ENCODE results near the gene FTSJ1. TPM values are rescaled to one million over a fixed set of nuclear protein-coding genes. Genes with fewer than 3 reads are reported as not detected.

FTSJ1 gene
- total and polyA plus RNA-seq, 2 of the 4 experiments (the other 2 are of a cell fraction), result 50.8 to 59.9 TPM

- H4K91ac ChIP-seq (ENCODE audit: insufficient read depth, low read depth, low read length), result no peak overlapping the region
- 0 out of 2 replicates have a peak overlapping the region, but pooled peaks have one; percentile 11 for H2AK5ac ChIP-seq (ENCODE audit: low read depth, low read length)
- H2BK15ac ChIP-seq (ENCODE audit: low read depth, low read length), result no peak overlapping the region
- no peak overlapping the region for H2AFZ ChIP-seq (replicated peaks; ENCODE audit: low read length, poor library complexity)
- no peaks in the 10 kb centered on the region for H3K9me3 ChIP-seq (ENCODE audit: control insufficient read depth, insufficient read depth, low read length)
- no peak for ATAC-seq (ENCODE audit: low read depth)
- H4K20me1 ChIP-seq (ENCODE audit: insufficient read depth, low read length), result no peaks in the 10 kb centered on the region
- WGBS, 2 experiments (ENCODE audit: extremely low coverage in 2 of 2, insufficient read length in 1 of 2), result no CpG with 5 or more reads among the region's 5 CpGs
- no peak overlapping the region for H2AK9ac ChIP-seq (replicated peaks; ENCODE audit: low read depth, low read length, poor library complexity)
- H2BK20ac ChIP-seq (ENCODE audit: low read depth, low read length), result no peak overlapping the region
- H3K9ac ChIP-seq (ENCODE audit: low read depth, low read length), result no peak overlapping the region
- no peak for DNase-seq
- TF ChIP-seq RAD21 (IDR thresholded peaks at IDR 0.05; ENCODE audit: low read length) (no peak), BHLHE40 (IDR thresholded peaks at IDR 0.05; ENCODE audit: low read depth, low read length) (no peak), NFE2L2 (IDR thresholded peaks at IDR 0.05; ENCODE audit: low read depth, low read length) (no peak), SMC3 (IDR thresholded peaks at IDR 0.05; ENCODE audit: low read depth, low read length) (no peak), ELK1 (IDR thresholded peaks at IDR 0.05; ENCODE audit: borderline replicate concordance, low read depth, low read length) (no peak), CEBPB (IDR thresholded peaks at IDR 0.05; ENCODE audit: low read depth, low read length) (no peak), FOS (IDR thresholded peaks at IDR 0.05; ENCODE audit: low read depth, low read length) (no peak), RFX5 (IDR thresholded peaks at IDR 0.05; ENCODE audit: low read depth, low read length) (no peak), MAFK (IDR thresholded peaks at IDR 0.05; ENCODE audit: low read depth, low read length) (no peak), POLR2A (IDR thresholded peaks at IDR 0.05; ENCODE audit: low read depth, low read length) (no peak), CHD1 (IDR thresholded peaks at IDR 0.05; ENCODE audit: low read depth, low read length) (no peak), USF2 (IDR thresholded peaks at IDR 0.05; ENCODE audit: low read depth, low read length) (no peak), CTCF (conservative IDR thresholded peaks at IDR 0.05; ENCODE audit: low read depth, low read length) (no peak), RCOR1 (IDR thresholded peaks at IDR 0.05; ENCODE audit: insufficient replicate concordance, low read length) (no peak), MXI1 (IDR thresholded peaks at IDR 0.05; ENCODE audit: borderline replicate concordance, low read depth, low read length) (no peak)
- H3K18ac ChIP-seq (ENCODE audit: low read depth, low read length), result no peak overlapping the region
- no peak overlapping the region for H3K27ac ChIP-seq (ENCODE audit: insufficient read depth, low read length)
- no peak overlapping the region for H3K4ac ChIP-seq (ENCODE audit: low read depth, low read length)
- no peak overlapping the region for H3K4me3 ChIP-seq (ENCODE audit: insufficient read depth, low read depth, low read length)
- no peak overlapping the region for H3K4me2 ChIP-seq (ENCODE audit: low read depth, low read length)
- dilution Hi-C loops (cut with HindIII; ENCODE audit: low sequenced_read_pairs, unreplicated experiment), result no loop called here
- no peak overlapping the region for H4K5ac ChIP-seq (ENCODE audit: low read depth, low read length)
- H4K8ac ChIP-seq (ENCODE audit: low read depth in 2 of 2, low read length in 2 of 2), result no peak overlapping the region
- no peaks in the 10 kb centered on the region for H3K79me1 ChIP-seq (ENCODE audit: low read depth in 1 of 2, low read length in 2 of 2)
- 0 out of 2 replicates have a peak, but pooled peaks cover 2% of the 10 kb centered on the region for H3K4me1 ChIP-seq (ENCODE audit: control insufficient read depth, insufficient read depth, low read length)
- H2BK120ac ChIP-seq (ENCODE audit: low read depth, low read length), result no peak overlapping the region
- H2BK5ac ChIP-seq (ENCODE audit: low read depth, low read length, poor library complexity, severe bottlenecking), result no peak overlapping the region
- intact Hi-C loops (cut with micrococcal nuclease), result no loop called here
- ChIA-PET CTCF (no interaction called here), POLR2A (ENCODE audit: unreplicated experiment) (no interaction called here)
- no peak overlapping the region for H3K23ac ChIP-seq (ENCODE audit: low read depth, low read length)
- no peaks in the 10 kb centered on the region for H3K27me3 ChIP-seq (ENCODE audit: control insufficient read depth, insufficient read depth, low read length)
- H3K14ac ChIP-seq (replicated peaks; ENCODE audit: low read depth, low read length), result no peak overlapping the region
- BruUV-seq (replicated peaks), result no TSS peak
- peaks cover 2% of the 10 kb centered on the region; the same call in 1 of the 2 replicates for H3K9me1 ChIP-seq (ENCODE audit: insufficient read depth, low read length)
- H3K36me3 ChIP-seq (ENCODE audit: control insufficient read depth, insufficient read depth, low read length), result no peaks in the 10 kb centered on the region
- H3K56ac ChIP-seq (ENCODE audit: extremely low read depth, insufficient read depth, low read length), result no peak overlapping the region
- in situ Hi-C loops (cut with MboI; ENCODE audit: low sequenced_read_pairs), result loop anchor here (10.0 kb wide), 1 partner anchor 413 kb away; no protein-coding TSS in a partner anchor
Observed at GRCh38 chrX:48497871-48498270, 21.9 kb downstream of the FTSJ1 start.
